ENCODE measurements around the gene ZNF423.

The ZNF423 gene

GRCh38 chr16:49489686-49490320 is 366.1 kb downstream of the ZNF423 start:
- H3K36me3 ChIP-seq (ENCODE audit: insufficient read depth, low read length): no peaks in the 10 kb centered on the region
- no peaks in the 10 kb centered on the region for H4K20me1 ChIP-seq (ENCODE audit: insufficient read depth, low read length)
- H3K79me2 ChIP-seq (ENCODE audit: insufficient read depth, low read length): no peaks in the 10 kb centered on the region
- no peaks in the 10 kb centered on the region for H3K27me3 ChIP-seq (ENCODE audit: insufficient read depth, low read length, poor library complexity)
- no peak overlapping the region for H3K4me2 ChIP-seq (ENCODE audit: insufficient read depth, low read length)
- H3K27ac ChIP-seq (ENCODE audit: low read length): no peak overlapping the region
- no peak for DNase-seq
- no peak overlapping the region for H2AFZ ChIP-seq (ENCODE audit: low read depth, low read length)
- no peak overlapping the region for H3K4me3 ChIP-seq (ENCODE audit: low read depth in 1 of 2, low read length in 2 of 2)
- H3K9ac ChIP-seq (ENCODE audit: low read depth, low read length): no peak overlapping the region
- ATAC-seq (ENCODE audit: insufficient read depth, low read depth): no peak
- peaks cover 13% of the 10 kb centered on the region for H3K4me1 ChIP-seq (ENCODE audit: insufficient read depth, low read length)
- TF ChIP-seq, protein P1, sequence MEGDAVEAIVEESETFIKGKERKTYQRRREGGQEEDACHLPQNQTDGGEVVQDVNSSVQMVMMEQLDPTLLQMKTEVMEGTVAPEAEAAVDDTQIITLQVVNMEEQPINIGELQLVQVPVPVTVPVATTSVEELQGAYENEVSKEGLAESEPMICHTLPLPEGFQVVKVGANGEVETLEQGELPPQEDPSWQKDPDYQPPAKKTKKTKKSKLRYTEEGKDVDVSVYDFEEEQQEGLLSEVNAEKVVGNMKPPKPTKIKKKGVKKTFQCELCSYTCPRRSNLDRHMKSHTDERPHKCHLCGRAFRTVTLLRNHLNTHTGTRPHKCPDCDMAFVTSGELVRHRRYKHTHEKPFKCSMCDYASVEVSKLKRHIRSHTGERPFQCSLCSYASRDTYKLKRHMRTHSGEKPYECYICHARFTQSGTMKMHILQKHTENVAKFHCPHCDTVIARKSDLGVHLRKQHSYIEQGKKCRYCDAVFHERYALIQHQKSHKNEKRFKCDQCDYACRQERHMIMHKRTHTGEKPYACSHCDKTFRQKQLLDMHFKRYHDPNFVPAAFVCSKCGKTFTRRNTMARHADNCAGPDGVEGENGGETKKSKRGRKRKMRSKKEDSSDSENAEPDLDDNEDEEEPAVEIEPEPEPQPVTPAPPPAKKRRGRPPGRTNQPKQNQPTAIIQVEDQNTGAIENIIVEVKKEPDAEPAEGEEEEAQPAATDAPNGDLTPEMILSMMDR (IDR thresholded peaks at IDR 0.05; ENCODE audit: borderline replicate concordance, extremely low read depth, low read length, poor library complexity, severe bottlenecking): no peak
- no peak for TF ChIP-seq EZH2 (IDR thresholded peaks at IDR 0.05; ENCODE audit: borderline replicate concordance, low read depth, low read length, severe bottlenecking)
- no peaks in the 10 kb centered on the region for H3K9me3 ChIP-seq (ENCODE audit: insufficient read depth, low read length, severe bottlenecking)

DNA sequence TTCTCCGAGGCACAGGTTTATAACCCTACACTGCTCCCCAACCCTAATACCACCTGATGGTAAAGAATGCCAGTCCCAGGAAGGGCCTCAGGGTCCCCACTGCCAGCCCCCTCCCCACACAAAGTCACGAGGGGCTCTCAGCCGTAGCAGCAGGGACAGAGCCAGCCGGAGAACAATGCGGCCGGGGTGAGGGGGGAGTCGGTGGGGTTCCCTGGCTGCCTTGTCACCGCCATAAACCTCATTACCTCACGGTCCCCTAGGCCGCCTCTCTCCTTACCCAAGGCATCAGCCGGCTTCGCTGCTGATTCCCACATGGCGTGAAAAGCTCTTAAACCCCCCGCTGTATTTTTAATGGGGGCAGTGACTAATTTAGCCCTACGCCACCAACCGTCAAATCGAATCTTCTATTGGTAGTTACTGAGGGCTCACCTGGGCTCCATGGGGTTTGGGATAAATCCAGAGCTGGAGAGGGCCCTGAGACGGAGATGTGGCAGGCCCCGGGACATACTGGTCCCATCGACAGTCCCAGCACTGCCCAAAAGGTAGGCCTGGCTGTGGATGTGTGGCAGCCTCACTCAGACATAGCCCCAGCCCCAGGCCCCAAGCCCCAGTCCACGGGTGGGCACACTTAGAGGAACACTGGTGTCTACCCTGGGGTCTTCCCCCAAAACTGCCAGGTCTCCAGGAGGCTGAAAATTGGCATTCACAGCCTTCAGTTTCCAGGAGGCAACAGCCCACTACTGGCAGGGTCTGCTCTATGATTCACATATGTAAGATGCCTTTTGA is 367.0 kb downstream of the ZNF423 start:
- Histone ChIP-seq H3K79me2 (ENCODE audit: insufficient read depth, low read length) (no peaks in the 10 kb centered on the region), H3K4me2 (ENCODE audit: insufficient read depth, low read length) (no peak overlapping the region), H3K36me3 (ENCODE audit: insufficient read depth, low read length) (no peaks in the 10 kb centered on the region), H3K27me3 (ENCODE audit: insufficient read depth, low read length, poor library complexity) (no peaks in the 10 kb centered on the region), H3K4me3 (ENCODE audit: low read depth in 1 of 2, low read length in 2 of 2) (no peak overlapping the region), H4K20me1 (ENCODE audit: insufficient read depth, low read length) (no peaks in the 10 kb centered on the region), H3K9ac (ENCODE audit: low read depth, low read length) (no peak overlapping the region), H3K4me1 (ENCODE audit: insufficient read depth, low read length) (peaks cover 4% of the 10 kb centered on the region), H2AFZ (ENCODE audit: low read depth, low read length) (no peak overlapping the region), H3K27ac (ENCODE audit: low read length) (no peak overlapping the region; the same call in 1 of the 2 replicates), H3K9me3 (ENCODE audit: insufficient read depth, low read length, severe bottlenecking) (no peaks in the 10 kb centered on the region)
- TF ChIP-seq, protein P1 (IDR thresholded peaks at IDR 0.05; ENCODE audit: borderline replicate concordance, extremely low read depth, low read length, poor library complexity, severe bottlenecking): no peak
- no peak for TF ChIP-seq EZH2 (IDR thresholded peaks at IDR 0.05; ENCODE audit: borderline replicate concordance, low read depth, low read length, severe bottlenecking)
- DNase-seq (no peak), ATAC-seq (ENCODE audit: insufficient read depth, low read depth) (no peak)

DNA sequence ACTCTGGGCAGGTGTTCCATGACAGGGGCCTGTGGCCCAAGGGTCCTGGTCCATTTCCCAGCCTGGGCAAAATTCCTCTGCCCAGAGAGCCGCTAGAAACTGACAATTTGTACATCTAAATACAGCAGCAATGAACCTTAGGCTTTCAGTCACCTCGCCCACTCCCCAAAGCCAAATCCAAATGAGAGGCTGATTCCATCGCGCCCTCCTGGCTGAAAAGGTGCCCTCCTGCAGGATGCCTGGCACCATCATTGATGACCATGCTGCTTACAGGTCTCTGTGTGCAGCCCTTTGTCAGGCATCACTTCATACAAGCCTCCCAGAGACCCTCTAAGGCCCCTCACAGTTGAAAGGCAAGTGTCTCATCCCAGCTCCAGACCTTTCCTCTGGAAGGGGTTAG is 367.6 kb downstream of the ZNF423 start:
- no peaks in the 10 kb centered on the region for H3K27me3 ChIP-seq (ENCODE audit: insufficient read depth, low read length, poor library complexity)
- no peaks in the 10 kb centered on the region for H3K36me3 ChIP-seq (ENCODE audit: insufficient read depth, low read length)
- no peak overlapping the region for H3K9ac ChIP-seq (ENCODE audit: low read depth, low read length)
- no peak overlapping the region for H3K4me3 ChIP-seq (ENCODE audit: low read depth in 1 of 2, low read length in 2 of 2)
- no peaks in the 10 kb centered on the region for H3K79me2 ChIP-seq (ENCODE audit: insufficient read depth, low read length)
- no peaks in the 10 kb centered on the region for H4K20me1 ChIP-seq (ENCODE audit: insufficient read depth, low read length)
- no peaks in the 10 kb centered on the region for H3K4me1 ChIP-seq (ENCODE audit: insufficient read depth, low read length)
- ATAC-seq (ENCODE audit: insufficient read depth, low read depth) (no peak), DNase-seq (no peak)
- TF ChIP-seq, protein P1 (IDR thresholded peaks at IDR 0.05; ENCODE audit: borderline replicate concordance, extremely low read depth, low read length, poor library complexity, severe bottlenecking): no peak
- no peak for TF ChIP-seq EZH2 (IDR thresholded peaks at IDR 0.05; ENCODE audit: borderline replicate concordance, low read depth, low read length, severe bottlenecking)
- no peak overlapping the region for H3K4me2 ChIP-seq (ENCODE audit: insufficient read depth, low read length)
- H3K27ac ChIP-seq (ENCODE audit: low read length): 0 out of 2 replicates have a peak overlapping the region, but pooled peaks have one; percentile 23
- no peak overlapping the region for H2AFZ ChIP-seq (ENCODE audit: low read depth, low read length)
- H3K9me3 ChIP-seq (ENCODE audit: insufficient read depth, low read length, severe bottlenecking): no peaks in the 10 kb centered on the region
